Suppressor macrophage treated with lipopolysaccharide for 1 hour (primary cell): Measurements from ENCODE around the gene OR2D2.
"Not testable (repeated sequence)": the region's sequence is repeated elsewhere in the genome, so short reads cannot be mapped to it uniquely, and the experiment has no call there.

ENCODE experiments used
- DNase-seq, 3 donors: peaks; one replicate each; pipeline ENCODE4 v3.0.0-alpha.2; 2020 to 2022

OR2D2 gene

GRCh38 chr11:6892400-6892799 lies at the start of gene OR2D2:
Gene OR2D2 (minus strand): TSS chr11:6892500. CDS start chr11:6892500, 0 bp downstream.
- no peak for DNase-seq

- peak in 1 of 3 donors; percentile 3 for DNase-seq
Measured at GRCh38 chr11:6941970-6942369, 49.7 kb upstream of the OR2D2 start.

DNA sequence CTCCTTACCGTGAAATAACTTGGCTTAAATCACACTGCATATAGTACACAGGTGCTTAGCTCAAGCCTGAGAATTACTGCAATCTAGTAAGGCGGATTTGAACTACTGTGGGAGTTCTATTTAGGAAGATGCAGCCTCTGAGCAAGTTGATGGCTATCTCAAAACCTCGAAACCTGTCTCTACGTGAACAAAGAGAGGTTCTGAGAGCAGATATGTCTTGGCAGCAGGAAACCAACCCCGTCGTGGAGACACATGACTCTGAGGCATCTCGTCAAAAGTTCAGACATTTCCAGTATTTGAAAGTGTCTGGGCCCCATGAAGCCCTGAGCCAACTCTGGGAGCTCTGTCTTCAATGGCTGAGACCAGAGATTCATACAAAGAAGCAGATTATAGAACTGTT lies 39.8 kb upstream of the OR2D2 start:
- no peak for DNase-seq

DNA sequence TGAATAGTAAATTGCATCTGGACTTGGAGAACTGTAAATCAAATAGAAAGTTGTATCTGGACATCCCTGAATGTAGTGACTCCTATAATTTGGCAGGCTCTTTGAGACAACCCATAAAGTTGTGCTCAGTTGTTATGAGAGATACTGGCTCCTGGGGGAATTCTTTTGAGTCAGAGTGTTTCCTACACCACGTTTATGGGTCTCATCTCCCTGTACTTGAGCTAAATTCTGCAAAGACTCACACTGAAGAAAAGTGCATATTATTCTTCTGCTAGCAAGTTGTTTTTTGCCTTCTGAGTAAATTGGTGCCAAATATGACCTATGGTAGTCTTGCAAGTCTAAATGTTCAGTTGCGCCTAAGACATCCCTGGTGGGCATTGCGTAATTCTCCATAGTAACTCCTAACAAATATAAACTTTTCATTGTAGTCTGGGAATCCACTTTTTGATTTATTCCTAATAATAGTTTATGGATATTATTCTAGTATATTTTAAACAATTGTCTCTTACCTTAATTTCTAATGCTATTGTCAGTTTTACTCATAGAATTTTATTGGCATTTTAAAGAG lies 38.9 kb upstream of the OR2D2 start:
- DNase-seq, result no peak

- no peak for DNase-seq
Measured at GRCh38 chr11:6928916-6929315, 36.6 kb upstream of the OR2D2 start.

DNA sequence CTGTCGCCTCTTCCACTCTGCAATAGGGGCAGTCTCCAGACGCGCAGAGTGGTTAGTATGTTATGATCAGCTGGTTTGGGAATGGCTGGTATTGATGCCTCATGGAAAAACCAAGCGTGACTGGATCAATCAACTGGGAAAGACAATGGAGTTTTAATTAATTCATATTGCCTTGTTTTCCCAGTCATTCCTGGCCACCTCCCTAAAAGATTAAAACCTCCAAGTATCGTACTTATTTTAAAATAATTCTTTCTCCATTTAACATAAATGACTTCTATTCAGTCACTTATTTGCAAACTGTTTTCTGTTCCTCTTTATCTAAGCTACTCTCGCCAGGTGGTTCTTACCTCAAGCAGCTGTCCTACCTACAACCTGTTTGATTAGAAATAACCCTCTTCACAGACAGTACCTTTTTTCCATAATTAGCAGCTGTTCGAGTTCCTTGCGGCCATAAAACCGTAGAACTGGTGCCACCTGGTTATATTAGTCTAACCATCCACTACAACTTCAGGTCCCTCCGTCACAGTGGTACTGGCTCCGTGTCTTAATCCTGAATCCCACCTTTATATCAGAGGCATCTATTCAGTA lies 34.8 kb upstream of the OR2D2 start:
- no peak for DNase-seq

GRCh38 chr11:6926208-6927029 lies 34.1 kb upstream of the OR2D2 start, which contains the start of gene ZNF215:
Gene ZNF215 (plus strand): TSS chr11:6926426. CDS start chr11:6932273, 5,847 bp downstream.
- peak; percentile 82 to 87 (median 83) for DNase-seq

- DNase-seq, result no peak
Measured at GRCh38 chr11:6925636-6926207, 33.4 kb upstream of the OR2D2 start.

DNA sequence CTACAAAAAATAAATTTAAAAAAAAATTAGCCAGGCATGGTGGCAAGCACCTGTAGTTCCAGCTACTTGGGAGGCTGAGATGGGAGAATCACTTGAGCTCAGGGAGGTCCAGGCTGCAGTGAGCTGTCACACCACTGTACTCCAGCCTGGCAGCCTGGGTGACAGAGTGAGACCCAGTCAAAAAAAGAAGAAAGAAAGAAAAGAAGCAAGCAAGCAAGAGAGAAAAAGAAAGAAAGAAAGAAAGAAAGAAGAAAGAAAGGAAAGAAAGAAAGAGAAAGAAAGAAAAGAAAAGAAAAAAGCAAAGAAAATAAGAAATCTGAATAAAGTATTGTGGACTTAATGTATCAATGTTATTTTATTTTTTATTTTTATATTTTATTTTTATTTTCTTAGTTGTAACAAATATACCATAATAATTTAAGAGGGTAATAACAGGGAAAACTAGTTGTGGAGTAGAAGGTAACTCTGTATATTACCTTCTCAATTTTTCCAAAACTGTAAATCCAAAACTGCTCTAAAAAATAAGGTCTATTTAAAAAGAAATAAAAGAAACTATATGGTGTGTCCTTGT lies 32.8 kb upstream of the OR2D2 start:
- DNase-seq, result no peak

DNA sequence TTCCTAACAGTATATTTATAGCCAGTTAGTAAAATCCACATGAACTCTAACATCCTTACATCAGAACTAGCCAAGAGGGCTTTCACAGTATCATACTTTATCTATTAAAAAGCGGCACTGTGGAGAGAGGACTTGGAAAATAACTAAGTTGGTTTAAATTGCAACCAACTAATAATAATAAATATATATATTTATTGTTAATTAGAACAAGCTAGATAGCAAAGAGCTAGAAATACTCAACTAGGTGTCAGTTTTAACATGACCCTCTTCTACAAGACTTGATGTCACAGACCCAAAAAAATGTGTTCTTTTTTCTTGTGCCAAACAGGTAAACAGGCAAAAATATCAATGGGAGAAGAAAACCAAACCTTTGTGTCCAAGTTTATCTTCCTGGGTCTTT lies 28.4 kb upstream of the OR2D2 start, which contains the start of gene OR2D3:
TSS of gene OR2D3 (plus strand) at position 301 of the 400 bp plus-strand sequence. CDS start at position 301, 0 bp downstream.
- DNase-seq, result no peak

DNA sequence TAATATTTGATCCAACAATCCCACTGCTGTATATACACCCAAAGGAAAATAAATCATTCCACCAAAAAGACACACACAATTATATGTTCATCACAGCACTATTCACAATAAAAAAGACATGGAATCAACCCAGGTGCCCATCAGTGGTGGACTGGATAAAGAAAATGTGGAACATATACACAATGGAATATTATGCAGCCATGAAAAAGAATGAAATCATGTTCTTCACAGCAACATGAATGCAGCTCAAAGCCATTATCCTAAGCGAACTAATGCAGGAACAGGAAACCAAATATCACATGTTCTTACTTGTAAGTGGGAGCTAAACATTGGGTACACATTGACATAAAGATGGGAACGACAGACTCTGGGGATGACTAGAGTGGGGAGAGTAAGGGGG lies 27.4 kb upstream of the OR2D2 start:
- no peak for DNase-seq

DNA sequence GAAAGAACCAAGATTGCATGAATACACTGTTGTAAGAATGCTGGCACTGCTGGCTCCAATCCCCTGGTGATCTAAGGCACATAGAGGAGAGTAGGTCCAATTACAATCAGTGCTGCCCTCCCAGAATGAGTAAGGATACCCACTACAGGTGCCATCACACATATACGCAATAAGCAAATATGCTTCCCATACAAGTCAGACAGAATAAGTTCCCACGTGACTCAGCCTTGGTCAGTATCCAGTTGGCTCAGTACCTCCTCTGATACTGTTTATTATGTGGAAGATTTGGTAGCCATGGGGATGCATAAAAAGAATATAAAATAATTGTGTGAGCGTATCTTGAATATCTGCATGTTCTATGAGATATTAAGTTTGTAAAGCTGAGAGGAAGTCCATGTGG lies 19.6 kb upstream of the OR2D2 start:
- DNase-seq, result no peak

DNA sequence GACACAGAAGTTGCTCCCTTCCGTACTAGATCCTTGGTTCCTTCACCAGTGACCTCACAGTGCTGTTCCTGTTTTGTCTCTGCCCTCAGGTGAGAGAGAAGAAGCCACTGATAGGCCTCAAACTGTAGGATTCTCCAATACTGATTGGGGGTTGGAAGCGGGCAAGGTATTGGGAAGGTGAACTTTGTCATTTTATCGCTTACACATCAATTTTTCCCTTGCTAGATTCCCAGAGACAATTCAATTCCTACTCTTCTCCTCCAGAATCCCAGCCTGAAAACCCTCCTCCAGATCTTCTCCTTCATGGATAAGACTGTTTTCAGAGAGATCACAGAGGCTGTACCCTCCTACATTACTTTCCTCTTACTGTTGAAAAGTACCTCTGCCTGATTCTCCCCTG lies 19.1 kb upstream of the OR2D2 start:
- DNase-seq, result no peak

DNA sequence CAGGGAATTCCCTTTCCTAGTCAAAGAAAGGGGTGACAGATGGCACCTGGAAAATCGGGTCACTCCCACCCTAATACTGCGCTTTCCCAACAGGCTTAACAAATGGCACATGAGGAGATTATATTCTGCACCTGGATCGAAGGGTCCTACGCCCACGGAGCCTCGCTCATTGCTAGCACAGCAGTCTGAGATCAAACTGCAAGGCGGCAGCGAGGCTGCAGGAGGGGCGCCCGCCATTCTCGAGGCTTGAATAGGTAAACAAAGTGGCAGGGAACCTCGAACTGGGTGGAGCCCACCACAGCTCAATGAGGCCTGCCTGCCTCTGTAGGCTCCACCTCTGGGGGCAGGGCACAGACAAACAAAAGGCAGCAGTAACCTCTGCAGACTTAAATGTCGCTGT lies 12.5 kb upstream of the OR2D2 start:
- DNase-seq, result not testable (repeated sequence)

- DNase-seq, result no peak
Measured at GRCh38 chr11:6900327-6900999, 8.2 kb upstream of the OR2D2 start.

GRCh38 chr11:6898911-6899310 lies 6.6 kb upstream of the OR2D2 start:
- no peak for DNase-seq

DNA sequence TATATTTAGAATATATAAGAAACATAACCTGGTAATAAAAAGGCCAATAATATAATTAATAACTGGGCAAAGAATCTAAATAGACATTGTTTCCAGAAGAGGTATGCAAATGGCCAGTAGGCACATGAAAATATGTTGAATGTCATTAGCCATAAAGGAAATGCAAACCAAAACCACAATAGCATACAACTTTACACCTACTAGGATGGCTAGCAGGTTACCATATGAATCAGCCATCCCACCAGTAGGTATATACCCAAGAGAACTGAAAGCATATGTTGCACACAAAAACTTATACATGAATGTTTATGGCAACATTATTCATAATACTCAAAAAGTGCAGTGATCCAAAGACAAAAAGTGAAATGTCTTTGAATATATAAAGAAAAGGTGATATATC lies 2.7 kb upstream of the OR2D2 start:
- no peak for DNase-seq

DNA sequence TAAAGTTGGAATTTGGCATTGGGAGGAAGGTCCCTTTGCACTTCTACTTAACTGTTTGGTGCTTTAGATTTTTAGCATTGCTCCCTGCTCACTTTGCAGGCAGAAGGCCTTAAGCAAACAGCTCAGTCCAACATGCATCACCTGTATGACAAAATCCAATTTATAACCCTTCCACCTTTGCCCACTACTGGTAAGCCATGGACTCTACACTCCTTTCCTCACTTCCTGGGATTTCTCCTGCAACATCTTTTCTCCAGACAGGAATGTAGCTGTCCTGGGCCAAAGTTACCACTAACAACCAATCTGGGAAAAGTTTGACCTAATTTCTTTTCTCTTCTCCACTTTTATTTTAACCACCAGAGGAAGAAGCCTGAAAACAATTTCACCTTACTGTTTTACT lies 1.8 kb upstream of the OR2D2 start:
- no peak for DNase-seq

DNA sequence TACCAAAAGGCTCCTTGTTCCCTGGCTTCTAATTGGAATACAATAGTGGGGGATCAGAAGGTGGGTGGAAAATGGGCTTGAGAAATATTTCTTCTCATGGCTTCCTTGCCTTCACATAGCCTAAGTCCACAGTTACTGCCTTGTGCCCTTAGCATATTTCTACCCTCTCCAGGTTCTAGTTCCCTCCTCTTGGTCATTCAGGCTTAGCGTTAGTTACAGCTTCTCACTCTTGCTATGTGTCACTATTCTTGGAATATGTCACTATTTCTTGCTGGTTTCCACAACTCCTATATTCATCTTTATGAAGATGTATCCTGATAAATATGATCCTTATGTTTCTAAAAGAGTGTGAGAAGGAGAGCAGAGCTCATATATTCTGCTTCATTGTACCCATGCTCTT lies 2.5 kb downstream of the OR2D2 start:
- no peak for DNase-seq

DNA sequence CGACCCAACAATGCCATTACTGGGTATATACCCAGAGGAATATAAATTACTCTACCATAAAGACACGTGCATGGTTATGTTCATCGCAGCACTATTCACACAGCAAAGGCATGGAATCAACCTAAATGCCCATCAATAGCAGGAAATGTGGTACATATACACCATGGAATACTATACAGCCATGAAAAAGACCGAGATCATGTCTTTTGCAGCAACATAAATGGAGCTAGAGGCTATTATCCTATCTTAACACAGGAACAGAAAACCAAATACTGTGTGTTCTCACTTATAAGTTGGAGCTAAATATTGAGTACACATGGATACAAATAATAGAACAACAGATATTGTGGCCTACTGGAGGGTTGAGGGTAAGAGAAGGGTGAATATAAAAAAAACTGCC lies 3.5 kb downstream of the OR2D2 start:
- no peak for DNase-seq

- not testable (repeated sequence) for DNase-seq
Measured at GRCh38 chr11:6887711-6888110, 4.6 kb downstream of the OR2D2 start.

- DNase-seq, result no peak
Measured at GRCh38 chr11:6882751-6883150, 9.5 kb downstream of the OR2D2 start.

DNA sequence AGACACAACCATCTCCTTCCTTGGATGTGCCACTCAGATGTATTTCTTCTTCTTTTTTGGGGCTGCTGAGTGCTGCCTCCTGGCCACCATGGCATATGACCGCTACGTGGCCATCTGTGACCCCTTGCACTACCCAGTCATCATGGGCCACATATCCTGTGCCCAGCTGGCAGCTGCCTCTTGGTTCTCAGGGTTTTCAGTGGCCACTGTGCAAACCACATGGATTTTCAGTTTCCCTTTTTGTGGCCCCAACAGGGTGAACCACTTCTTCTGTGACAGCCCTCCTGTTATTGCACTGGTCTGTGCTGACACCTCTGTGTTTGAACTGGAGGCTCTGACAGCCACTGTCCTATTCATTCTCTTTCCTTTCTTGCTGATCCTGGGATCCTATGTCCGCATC lies 15.4 kb downstream of the OR2D2 start:
- no peak for DNase-seq
